Gastroesophageal sphincter (tissue), 3 donors: ENCODE data around the gene NCOR1.

ENCODE experiments used
- EP300 ChIP-seq: sonication (generic); formaldehyde crosslinking; IDR thresholded peaks from one replicate; pipeline ENCODE4 v1.6.1; 2017; ENCODE audit warnings: antibody characterized with exemption, mild to moderate bottlenecking
- POLR2A ChIP-seq, 2 donors: fragments of 450-650 bp; IDR thresholded peaks; one replicate each; pipeline ENCODE4 v1.6.1; 2017; ENCODE audit warnings: antibody characterized with exemption in 2 of 2, mild to moderate bottlenecking in 2 of 2, moderate library complexity in 1 of 2
- TF ChIP-seq, protein P1 (sequence below), 4 experiments: fragments of 200-600 bp in 2 of 4; fragments of 450-650 bp in 2 of 4; sonication (generic) in 1 of 4; IDR thresholded peaks; one replicate each; pipeline ENCODE4 v1.5.1; 2017 to 2019; ENCODE audit warnings: antibody characterized with exemption in 4 of 4, mild to moderate bottlenecking in 2 of 4, moderate library complexity in 2 of 4

DNA sequence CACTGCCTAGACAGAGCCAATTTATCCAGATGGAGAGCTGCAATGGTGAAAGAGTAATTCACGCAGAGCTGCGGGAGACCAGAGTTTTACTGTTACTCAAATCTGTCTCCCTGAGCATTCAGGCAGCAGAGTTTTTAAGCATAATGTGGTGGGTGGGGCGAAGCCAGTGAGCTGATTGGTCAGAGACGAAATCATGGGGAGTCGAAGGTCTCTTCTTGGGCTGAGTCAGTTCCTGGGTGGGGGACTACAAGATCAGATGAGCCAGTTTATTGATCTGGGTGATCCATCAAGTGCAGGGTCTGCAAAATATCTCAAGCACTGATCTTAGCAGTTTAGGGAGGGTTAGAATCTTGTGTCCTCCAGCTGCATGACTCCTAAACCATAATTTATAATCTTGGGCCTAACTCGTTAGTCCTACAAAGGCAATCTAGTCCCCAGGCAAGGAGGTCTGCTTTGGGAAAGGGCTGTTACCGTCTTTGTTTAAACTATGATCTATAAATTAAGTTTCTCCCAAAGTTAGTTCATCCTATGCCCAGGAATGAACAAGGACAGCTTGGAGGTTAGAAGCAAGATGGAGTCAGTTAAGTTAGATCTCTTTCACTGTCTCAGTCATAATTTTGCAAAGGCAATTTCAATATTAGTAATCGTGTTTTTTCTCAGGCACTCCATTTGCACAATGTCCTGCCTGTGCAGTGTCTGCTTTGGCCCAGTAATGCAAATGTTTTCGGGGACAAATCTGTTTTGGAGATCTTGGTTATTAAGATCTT lies 28.6 kb upstream of the NCOR1 start:
- TF ChIP-seq, protein P1, sequence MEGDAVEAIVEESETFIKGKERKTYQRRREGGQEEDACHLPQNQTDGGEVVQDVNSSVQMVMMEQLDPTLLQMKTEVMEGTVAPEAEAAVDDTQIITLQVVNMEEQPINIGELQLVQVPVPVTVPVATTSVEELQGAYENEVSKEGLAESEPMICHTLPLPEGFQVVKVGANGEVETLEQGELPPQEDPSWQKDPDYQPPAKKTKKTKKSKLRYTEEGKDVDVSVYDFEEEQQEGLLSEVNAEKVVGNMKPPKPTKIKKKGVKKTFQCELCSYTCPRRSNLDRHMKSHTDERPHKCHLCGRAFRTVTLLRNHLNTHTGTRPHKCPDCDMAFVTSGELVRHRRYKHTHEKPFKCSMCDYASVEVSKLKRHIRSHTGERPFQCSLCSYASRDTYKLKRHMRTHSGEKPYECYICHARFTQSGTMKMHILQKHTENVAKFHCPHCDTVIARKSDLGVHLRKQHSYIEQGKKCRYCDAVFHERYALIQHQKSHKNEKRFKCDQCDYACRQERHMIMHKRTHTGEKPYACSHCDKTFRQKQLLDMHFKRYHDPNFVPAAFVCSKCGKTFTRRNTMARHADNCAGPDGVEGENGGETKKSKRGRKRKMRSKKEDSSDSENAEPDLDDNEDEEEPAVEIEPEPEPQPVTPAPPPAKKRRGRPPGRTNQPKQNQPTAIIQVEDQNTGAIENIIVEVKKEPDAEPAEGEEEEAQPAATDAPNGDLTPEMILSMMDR (IDR thresholded peaks at IDR 0.05) = no peak
- TF ChIP-seq POLR2A (IDR thresholded peaks at IDR 0.05) (no peak), EP300 (no peak)
